H1 (cell line): ENCODE measurements around the gene ZNF835. TPM values are rescaled to one million over a fixed set of nuclear protein-coding genes. Genes with fewer than 3 reads are reported as not detected.

Experiments
- CTCF ChIA-PET: fragments of 300-600 bp; sonication (Branson Sonifier 250); formaldehyde crosslinking; loops from one replicate; lab custom pipeline; 2021; ENCODE audit not compliant: partially characterized antibody; lab: Charles Lee
- POLR2A ChIA-PET: fragments of 300-600 bp; sonication (Branson Sonifier 250); formaldehyde crosslinking; loops from one replicate; lab custom pipeline; 2021; ENCODE audit warnings: inconsistent platforms; ENCODE audit not compliant: partially characterized antibody; lab: Charles Lee
- DNase-seq, 2 experiments: peaks; one replicate each; pipeline versions ENCODE4 v3.0.0 to v3.0.0-alpha.2; 2010 to 2022; ENCODE audit warnings: low spot score in 2 of 2, low read depth in 1 of 2, mixed read lengths in 1 of 2
- FAIRE-seq: peaks from 2 replicates; lab custom pipeline; 2011; peaks lifted over from hg19 to GRCh38; lab: Jason Lieb, UNC
- H2AFZ ChIP-seq: 2 replicates; pipeline ENCODE4 v1.8.1; 2012; ENCODE audit warnings: low read length, inconsistent platforms
- H2AK5ac ChIP-seq: 2 replicates; pipeline ENCODE4 v1.6.1; 2013; ENCODE audit warnings: low read depth, low read length
- H2BK120ac ChIP-seq: replicated peaks from 2 replicates; pipeline ENCODE3; 2013; ENCODE audit warnings: low read depth, low read length, inconsistent platforms
- H2BK12ac ChIP-seq: 2 replicates; pipeline ENCODE4 v1.6.1; 2013; ENCODE audit warnings: low read depth, low read length
- H2BK15ac ChIP-seq: 2 replicates; pipeline ENCODE4 v1.6.1; 2013; ENCODE audit warnings: low read length
- H2BK20ac ChIP-seq: 2 replicates; pipeline ENCODE4 v1.6.1; 2013; ENCODE audit warnings: low read length
- H2BK5ac ChIP-seq: 2 replicates; pipeline ENCODE4 v1.6.1; 2013; ENCODE audit warnings: low read depth, low read length
- H3K14ac ChIP-seq: 2 replicates; pipeline ENCODE4 v1.6.1; 2013; ENCODE audit warnings: inconsistent platforms; ENCODE audit not compliant: insufficient read length
- H3K18ac ChIP-seq: 2 replicates; pipeline ENCODE4 v1.6.1; 2013; ENCODE audit warnings: low read length; ENCODE audit errors: extremely low read depth
- H3K23ac ChIP-seq: 2 replicates; pipeline ENCODE4 v1.6.1; 2013; ENCODE audit warnings: inconsistent platforms; ENCODE audit not compliant: insufficient read length
- H3K23me2 ChIP-seq: 2 replicates; pipeline ENCODE4 v1.6.1; 2013; ENCODE audit warnings: low read depth, low read length
- H3K27ac ChIP-seq: 2 replicates; pipeline ENCODE4 v1.6.1; 2011; ENCODE audit warnings: low read depth, low read length, inconsistent platforms
- H3K27me3 ChIP-seq, 4 experiments: replicated peaks in 1 of 4; 1 replicate in 1 of 4; 2 replicates in 3 of 4; pipeline versions ENCODE4 v1.6.1 to v1.8.1; 2011 to 2013; ENCODE audit warnings: low read length in 3 of 4, mild to moderate bottlenecking in 3 of 4, inconsistent platforms in 2 of 4, mixed read lengths in 2 of 4, moderate library complexity in 1 of 4; ENCODE audit not compliant: control insufficient read depth in 3 of 4, insufficient read depth in 3 of 4; ENCODE audit errors: extremely low read depth in 1 of 4
- H3K36me3 ChIP-seq, 4 experiments: 2 replicates each; pipeline versions ENCODE4 v1.6.1 to v1.8.1; 2011 to 2013; ENCODE audit warnings: mild to moderate bottlenecking in 4 of 4, low read length in 3 of 4, moderate library complexity in 2 of 4, control low read depth in 1 of 4, inconsistent platforms in 1 of 4; ENCODE audit not compliant: insufficient read depth in 4 of 4, control insufficient read depth in 2 of 4
- H3K4ac ChIP-seq: replicated peaks from 2 replicates; pipeline ENCODE3; 2013; ENCODE audit warnings: low read length, low read depth, mixed read lengths, inconsistent platforms; ENCODE audit not compliant: insufficient read length
- H3K4me1 ChIP-seq, 4 experiments: replicated peaks in 1 of 4; 1 replicate in 1 of 4; 2 replicates in 3 of 4; pipeline versions ENCODE4 v1.6.1 to v1.8.1; 2011 to 2013; ENCODE audit warnings: low read length in 3 of 4, inconsistent platforms in 2 of 4, mixed read lengths in 1 of 4; ENCODE audit not compliant: insufficient read depth in 4 of 4, control insufficient read depth in 3 of 4
- H3K4me2 ChIP-seq, 2 experiments: 2 replicates each; pipeline versions ENCODE4 v1.6.1 to v1.8.1; 2011 to 2013; ENCODE audit warnings: low read depth in 2 of 2, low read length in 2 of 2, control low read depth in 1 of 2, inconsistent platforms in 1 of 2, mild to moderate bottlenecking in 1 of 2; ENCODE audit not compliant: insufficient read depth in 1 of 2
- H3K4me3 ChIP-seq, 4 experiments: fragments of 200-600, 300-600 bp in 1 of 4; sonication (generic), shearing (Covaris generic), sonication (Bioruptor Twin) in 1 of 4; 2 replicates each; pipeline versions ENCODE4 v1.5.1 to v1.8.1; 2011 to 2016; ENCODE audit warnings: low read length in 4 of 4, low read depth in 3 of 4, control low read depth in 2 of 4, inconsistent platforms in 2 of 4, mild to moderate bottlenecking in 2 of 4, mixed read lengths in 1 of 4, moderate library complexity in 1 of 4; ENCODE audit not compliant: insufficient read depth in 2 of 4; ENCODE audit errors: extremely low read depth in 1 of 4
- H3K56ac ChIP-seq: replicated peaks from 2 replicates; pipeline ENCODE3; 2013; ENCODE audit warnings: low read depth, mild to moderate bottlenecking, mixed read lengths, low read length, inconsistent platforms; ENCODE audit not compliant: insufficient read length
- H3K79me1 ChIP-seq: 2 replicates; pipeline ENCODE4 v1.6.1; 2013; ENCODE audit warnings: low read depth, low read length, control low read depth
- H3K79me2 ChIP-seq, 2 experiments: 2 replicates each; pipeline versions ENCODE4 v1.6.1 to v1.8.1; 2012 to 2013; ENCODE audit warnings: low read length in 2 of 2, mild to moderate bottlenecking in 2 of 2, inconsistent platforms in 1 of 2; ENCODE audit not compliant: insufficient read depth in 2 of 2, control insufficient read depth in 1 of 2
- H3K9ac ChIP-seq, 4 experiments: replicated peaks in 1 of 4; 1 replicate in 1 of 4; 2 replicates in 3 of 4; pipeline versions ENCODE4 v1.6.1 to v1.8.1; 2011 to 2013; ENCODE audit warnings: low read depth in 3 of 4, low read length in 3 of 4, control low read depth in 2 of 4, mild to moderate bottlenecking in 2 of 4, moderate library complexity in 2 of 4, inconsistent platforms in 1 of 4; ENCODE audit errors: extremely low read depth in 1 of 4
- H3K9me3 ChIP-seq, 2 experiments: 2 replicates each; pipeline versions ENCODE4 v1.6.1 to v1.8.1; 2012 to 2013; ENCODE audit warnings: mild to moderate bottlenecking in 2 of 2, moderate library complexity in 2 of 2, control low read depth in 1 of 2, inconsistent platforms in 1 of 2, low read depth in 1 of 2, low read length in 1 of 2, mixed read lengths in 1 of 2; ENCODE audit not compliant: insufficient read depth in 2 of 2
- H4K20me1 ChIP-seq, 2 experiments: replicated peaks in 1 of 2; 2 replicates each; pipeline versions ENCODE3 to v1.8.1; 2011 to 2013; ENCODE audit warnings: inconsistent platforms in 2 of 2, low read length in 2 of 2, mild to moderate bottlenecking in 1 of 2; ENCODE audit not compliant: insufficient read depth in 2 of 2, control insufficient read depth in 1 of 2
- H4K5ac ChIP-seq: 2 replicates; pipeline ENCODE4 v1.6.1; 2013; ENCODE audit warnings: low read length, low read depth, mixed read lengths, inconsistent platforms; ENCODE audit not compliant: insufficient read length
- H4K8ac ChIP-seq: 2 replicates; pipeline ENCODE4 v1.8.0; 2013; ENCODE audit warnings: mild to moderate bottlenecking, moderate library complexity, low read length, inconsistent platforms; ENCODE audit not compliant: insufficient read depth; ENCODE audit errors: extremely low read depth
- H4K91ac ChIP-seq: replicated peaks from 2 replicates; pipeline ENCODE3; 2013; ENCODE audit warnings: low read length, mixed read lengths, inconsistent platforms; ENCODE audit not compliant: insufficient read length
- BACH1 ChIP-seq: IDR thresholded peaks from 2 replicates; pipeline ENCODE4 v1.6.1; 2012; ENCODE audit warnings: low read length, improper control_type of control experiment
- BRCA1 ChIP-seq: IDR thresholded peaks from 2 replicates; pipeline ENCODE4 v1.6.1; 2012; ENCODE audit warnings: low read depth, low read length, improper control_type of control experiment
- CBX5 ChIP-seq: fragments of 300-800, 300-1000 bp; sonication (generic); IDR thresholded peaks from 2 replicates; pipeline ENCODE4 v1.7.1; 2016; ENCODE audit warnings: antibody characterized with exemption, low read length, low read depth
- SP4 ChIP-seq: IDR thresholded peaks from 2 replicates; pipeline ENCODE4 v1.6.1; 2012; ENCODE audit warnings: low read length, inconsistent platforms
- SRF ChIP-seq: IDR thresholded peaks from 2 replicates; pipeline ENCODE4 v1.6.1; 2011; ENCODE audit warnings: mild to moderate bottlenecking, low read depth, low read length, moderate library complexity
- WGBS, 2 experiments: shearing (Covaris generic) in 1 of 2; methylation state at CpG; one replicate each; pipeline versions ENCODE4 v1.1.6 to v1.1.7; 2013 to 2015; ENCODE audit warnings: low lambda C conversion rate in 2 of 2, mixed read lengths in 2 of 2, inconsistent platforms in 1 of 2, low coverage in 1 of 2, missing lambda C conversion rate in 1 of 2; ENCODE audit not compliant: insufficient replicate concordance in 2 of 2, insufficient coverage in 1 of 2, insufficient read length in 1 of 2; ENCODE audit errors: extremely low coverage in 1 of 2, missing lambda C conversion rate in 1 of 2; 5-methylcytosine and 5-hydroxymethylcytosine counted together
- polyA plus RNA-seq, 7 experiments: library from polyadenylated mRNA; depleted of rRNA in 3 of 7; stranded (reverse) in 5 of 7; unstranded in 2 of 7; fragments of >200 nt in 5 of 7; fragments of 200-250 nt in 2 of 7; gene quantifications; 1 replicate in 5 of 7; 2 replicates in 1 of 7; 4 replicates in 1 of 7; pipeline versions ENCODE4 v1.2.1 to v1.2.3, GENCODE V29; 2011 to 2013; ENCODE audit warnings: missing spikeins in 2 of 7, mixed read lengths in 2 of 7
- total RNA-seq: library from RNA; stranded (reverse); fragmentation: NEBNext Ultra II Directional; extraction: Animal tissue kit (Norgen Biotek cat#: 25700); gene quantifications from 2 replicates; pipeline ENCODE4 v1.2.1, GENCODE V29; 2021

Gene ZNF835
- total and polyA plus RNA-seq, 2 of the 8 experiments (the other 6 are each of a cell fraction or from before 2014, with no cell fraction given): 0.02 to 1.8 TPM

DNA sequence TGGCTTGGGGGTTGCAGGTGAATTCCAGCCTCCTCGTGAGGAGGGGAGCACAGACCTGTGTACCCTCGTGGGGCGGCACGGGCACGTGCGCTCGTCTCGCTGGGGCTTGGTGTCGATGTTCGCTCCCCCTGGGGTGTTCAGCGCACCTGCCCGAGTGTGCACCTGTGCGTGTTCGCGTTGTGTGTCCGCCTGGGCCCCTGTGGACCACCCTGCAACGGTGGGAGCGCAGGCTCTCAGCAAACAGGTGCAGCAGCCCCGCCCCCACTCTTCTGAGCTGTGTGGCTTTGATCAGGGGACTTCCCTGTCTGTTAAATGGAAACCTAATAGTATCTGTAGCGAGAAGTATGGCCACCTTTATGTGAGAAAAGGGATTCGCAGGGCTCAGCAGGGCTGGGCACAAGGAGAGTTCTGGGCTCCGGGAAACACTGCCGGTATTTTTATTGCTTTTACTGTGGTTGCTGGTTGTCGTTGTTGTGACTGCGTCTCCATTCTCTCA is 28.0 kb downstream of the ZNF835 start:
- Histone ChIP-seq H3K4ac (no peak overlapping the region), H2BK120ac (no peak overlapping the region), H4K8ac (no peak overlapping the region), H3K79me2 (no peaks in the 10 kb centered on the region), H2BK20ac (no peak overlapping the region), H4K5ac (no peak overlapping the region), H2BK15ac (no peak overlapping the region), H3K23me2 (peaks cover 11% of the 10 kb centered on the region; the same call in 1 of the 2 replicates), H3K18ac (no peak overlapping the region), H3K14ac (no peak overlapping the region), H3K23ac (no peak overlapping the region), H3K36me3 (no peaks in the 10 kb centered on the region), H3K9ac (no peak overlapping the region), H4K20me1 (no peaks in the 10 kb centered on the region), H3K4me3 (no peak overlapping the region), H3K27ac (no peak overlapping the region), H2AFZ (no peak overlapping the region), H3K27me3 (no peaks in the 10 kb centered on the region), H3K4me2 (no peak overlapping the region), H3K9me3 (peaks cover 68 to 84% of the 10 kb centered on the region in 2 experiments), H4K91ac (no peak overlapping the region), H2AK5ac (no peak overlapping the region), H3K79me1 (no peaks in the 10 kb centered on the region), H3K4me1 (no peaks in the 10 kb centered on the region), H2BK12ac (no peak overlapping the region), H3K56ac (no peak overlapping the region), H2BK5ac (no peak overlapping the region)
- CTCF ChIA-PET: no interaction called here
- DNase-seq (no peak), FAIRE-seq (no peak)
- TF ChIP-seq SRF: no peak
- no peak for TF ChIP-seq SP4
- no peak for TF ChIP-seq CBX5
- TF ChIP-seq BRCA1: no peak
- no peak for TF ChIP-seq BACH1
- POLR2A ChIA-PET: no interaction called here
- 83% methylated on average over 23 of the region's 25 CpGs; no CpG with 5 or more reads in 1 of the 2 experiments for WGBS, 2 experiments
